GM18861 (cell line): ENCODE measurements around the gene SRGAP3.

Source experiments
- ATAC-seq: cut with Tn5 transposase; IDR thresholded peaks from one replicate; pipeline ENCODE4 v1.9.1; 2021; ENCODE audit not compliant: unreplicated experiment

The SRGAP3 gene

DNA sequence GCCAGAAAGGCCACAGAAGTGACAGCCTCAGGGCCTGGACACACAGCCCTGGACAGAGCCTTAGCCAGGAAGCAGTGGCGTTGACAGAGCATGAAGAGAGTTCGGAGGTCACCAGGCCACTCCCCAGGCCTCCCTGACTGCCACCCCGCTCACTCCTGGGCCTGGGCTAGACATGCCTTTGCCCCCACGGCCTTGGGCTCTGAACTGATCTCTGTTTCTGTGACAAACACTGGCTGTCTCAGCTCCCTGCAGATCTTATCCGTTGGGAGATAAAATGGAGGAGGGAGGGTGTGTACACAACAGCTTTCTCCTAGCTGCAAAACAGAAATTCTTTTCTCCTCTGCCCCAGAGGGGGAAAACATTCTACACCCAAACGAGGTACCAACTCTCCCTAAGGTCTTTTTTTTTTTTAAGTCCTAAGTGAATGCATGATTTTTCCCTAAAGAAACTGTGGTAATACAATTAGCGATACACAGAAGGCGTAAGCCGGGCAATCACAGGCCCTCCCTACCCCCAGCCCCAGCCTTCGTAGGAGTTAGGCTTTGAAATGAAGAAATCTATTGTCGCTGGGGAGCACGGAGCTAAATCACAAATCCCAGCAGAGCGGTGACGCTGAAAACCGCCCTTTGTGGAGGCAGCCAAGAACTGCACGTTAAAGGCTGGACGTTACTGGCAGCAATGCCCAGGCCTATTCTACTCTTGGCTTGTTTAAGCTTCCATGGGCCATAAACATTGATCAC is 45.0 kb downstream of the SRGAP3 start:
- no peak for ATAC-seq

DNA sequence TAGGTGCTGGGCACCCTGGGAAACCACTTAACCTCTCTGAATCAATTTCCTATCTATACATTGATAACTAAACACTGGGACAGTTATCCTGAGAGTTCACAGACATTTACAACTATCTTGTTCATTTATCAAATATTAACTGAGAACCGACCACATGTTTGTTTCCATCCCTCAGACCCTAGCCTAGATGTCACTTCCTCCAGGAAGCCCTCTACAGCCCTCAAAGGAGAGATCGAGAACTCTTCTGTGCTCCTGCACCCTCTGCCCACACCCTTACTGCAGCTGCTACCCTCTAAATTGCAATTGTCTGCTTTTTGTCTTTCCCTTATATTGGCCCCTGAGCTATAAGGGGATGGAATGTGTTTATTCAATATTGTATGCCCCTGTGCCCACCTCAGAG is 46.1 kb downstream of the SRGAP3 start:
- ATAC-seq, result no peak

DNA sequence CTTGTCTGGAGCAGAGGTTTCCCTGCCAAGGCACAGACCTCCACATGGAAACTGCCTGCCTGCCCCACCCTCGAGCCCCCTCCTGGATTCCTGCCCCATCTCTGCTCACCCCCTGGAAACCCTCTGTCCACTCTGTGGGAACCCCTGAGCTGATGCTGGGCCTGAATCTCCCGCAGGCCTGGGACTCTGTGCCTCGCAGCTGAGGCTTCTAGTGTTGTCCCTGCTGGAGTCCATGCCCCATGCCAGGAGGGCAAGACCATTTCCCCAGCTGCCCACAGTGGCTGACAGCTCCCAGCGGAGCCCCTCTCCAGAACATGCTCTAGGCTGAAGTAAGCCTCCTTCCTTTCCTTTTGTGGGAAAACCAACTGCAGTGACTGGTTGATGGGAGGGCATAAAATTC is 46.9 kb downstream of the SRGAP3 start:
- no peak for ATAC-seq

- no peak for ATAC-seq
These were observed 47.5 kb downstream of the SRGAP3 start for GRCh38 chr3:9201955-9202354.

GRCh38 chr3:9201266-9201665 is 48.2 kb downstream of the SRGAP3 start:
- ATAC-seq, result no peak

GRCh38 chr3:9199775-9200174 is 49.7 kb downstream of the SRGAP3 start:
- ATAC-seq, result no peak

- no peak for ATAC-seq
These were observed 50.5 kb downstream of the SRGAP3 start for GRCh38 chr3:9198899-9199335.

DNA sequence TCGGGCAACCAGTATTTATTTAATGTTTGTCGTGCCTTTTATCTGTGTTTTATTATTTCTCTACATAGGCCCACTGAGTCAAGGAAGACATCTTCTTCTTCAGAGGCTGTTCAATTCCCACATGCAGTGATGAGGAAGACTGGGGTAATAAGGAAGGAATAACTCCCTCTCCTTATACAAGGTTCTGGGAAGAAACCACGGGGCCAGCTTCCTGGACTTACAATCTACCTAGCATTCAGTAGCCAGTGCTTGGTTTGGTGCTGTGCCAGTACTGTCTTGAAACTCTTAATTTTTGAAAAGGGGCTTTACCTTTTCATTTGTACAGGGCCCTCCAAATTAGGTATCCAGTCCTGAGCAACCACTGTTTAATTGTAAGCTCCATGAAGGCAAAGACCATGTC is 51.2 kb downstream of the SRGAP3 start:
- no peak for ATAC-seq

DNA sequence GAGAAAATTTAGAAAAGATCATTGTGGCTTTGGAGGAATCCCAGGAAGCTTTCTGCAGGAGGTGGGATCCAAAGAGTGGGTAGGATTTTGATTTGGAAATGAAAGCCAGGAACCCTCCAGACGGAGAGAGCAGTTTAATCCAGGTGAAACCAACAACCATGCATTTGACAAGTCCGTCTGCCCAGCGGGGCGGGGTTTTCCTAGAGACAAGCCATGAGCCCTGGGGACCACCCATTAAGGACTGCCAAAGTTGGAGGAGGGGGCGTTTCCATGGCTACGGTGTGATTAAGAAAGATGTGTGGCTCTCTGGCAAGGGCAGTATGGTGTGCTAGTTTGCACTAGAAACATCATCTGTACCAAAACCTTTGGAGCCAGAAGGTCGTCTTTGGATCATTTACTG is 53.4 kb downstream of the SRGAP3 start:
- ATAC-seq, result no peak

DNA sequence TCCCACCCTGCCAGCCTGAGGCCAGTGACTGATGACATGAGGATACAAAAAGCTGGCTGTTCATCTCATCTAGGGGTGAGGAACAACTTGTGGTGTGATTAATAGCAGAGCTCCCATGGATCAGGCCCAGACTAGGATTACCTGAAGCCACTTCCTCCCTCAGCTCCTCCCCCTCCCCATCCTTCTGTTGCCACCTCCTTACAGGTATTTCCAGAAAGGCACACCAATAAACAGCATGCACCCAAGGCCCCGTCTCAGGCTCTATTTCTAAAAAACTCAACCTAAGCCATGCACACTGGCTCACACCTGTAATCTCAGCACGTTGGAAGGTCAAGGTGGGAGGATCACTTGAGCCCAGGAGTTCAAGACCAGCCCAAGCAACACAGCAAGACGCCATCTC is 54.1 kb downstream of the SRGAP3 start:
- ATAC-seq, result no peak

DNA sequence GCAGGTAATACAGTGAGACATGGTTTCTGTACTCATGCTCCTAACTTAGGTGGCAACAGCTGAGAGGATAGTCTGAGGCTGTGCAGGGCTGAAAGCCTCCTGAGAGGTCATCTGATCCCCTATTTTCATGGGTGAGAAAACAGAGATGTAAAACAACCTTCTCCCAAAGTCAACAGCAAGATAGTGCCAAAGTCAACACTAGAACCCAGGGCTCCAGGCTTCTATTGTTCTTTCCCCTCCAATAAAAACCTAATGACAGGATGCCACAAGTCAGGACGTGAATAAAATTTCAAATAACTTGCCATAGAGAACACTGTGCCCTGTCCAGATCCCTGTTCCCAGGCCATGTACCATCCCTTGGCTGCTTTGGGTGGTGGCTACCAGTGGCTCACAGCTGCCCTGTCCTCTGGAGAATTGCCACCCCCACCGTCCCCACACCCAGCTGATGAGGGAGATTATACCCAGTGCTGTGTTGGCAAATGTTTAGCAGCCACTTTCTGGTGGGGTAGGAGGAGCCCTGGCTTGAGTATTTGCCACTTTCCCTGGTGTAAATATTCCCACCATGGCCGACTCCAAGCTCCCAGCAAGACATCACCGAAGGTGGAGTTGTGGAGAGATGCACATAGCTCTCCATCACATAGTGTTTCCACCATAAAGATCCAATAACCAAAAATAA is 54.8 kb downstream of the SRGAP3 start:
- no peak for ATAC-seq

- no peak for ATAC-seq
These were observed 55.7 kb downstream of the SRGAP3 start for GRCh38 chr3:9193633-9194195.

DNA sequence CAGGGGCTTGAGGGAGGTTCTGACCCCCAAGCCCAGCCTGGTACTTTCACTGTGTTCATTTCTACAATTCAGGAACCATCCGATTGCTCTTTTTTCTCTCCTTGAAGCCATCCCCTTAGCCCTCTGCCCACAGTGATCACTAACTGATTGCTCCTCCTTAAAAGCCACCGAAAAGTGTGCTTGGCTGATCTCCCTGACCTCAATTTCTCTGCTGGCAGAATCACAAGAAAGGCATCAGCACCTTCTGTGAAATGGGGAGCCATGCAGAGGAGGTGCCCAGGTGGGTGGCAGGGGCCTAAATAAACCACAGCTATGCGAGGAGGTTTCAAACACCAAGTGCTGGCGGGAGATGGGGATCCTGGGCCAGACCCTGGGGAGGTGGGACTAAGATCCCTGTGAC is 56.2 kb downstream of the SRGAP3 start:
- ATAC-seq, result no peak

DNA sequence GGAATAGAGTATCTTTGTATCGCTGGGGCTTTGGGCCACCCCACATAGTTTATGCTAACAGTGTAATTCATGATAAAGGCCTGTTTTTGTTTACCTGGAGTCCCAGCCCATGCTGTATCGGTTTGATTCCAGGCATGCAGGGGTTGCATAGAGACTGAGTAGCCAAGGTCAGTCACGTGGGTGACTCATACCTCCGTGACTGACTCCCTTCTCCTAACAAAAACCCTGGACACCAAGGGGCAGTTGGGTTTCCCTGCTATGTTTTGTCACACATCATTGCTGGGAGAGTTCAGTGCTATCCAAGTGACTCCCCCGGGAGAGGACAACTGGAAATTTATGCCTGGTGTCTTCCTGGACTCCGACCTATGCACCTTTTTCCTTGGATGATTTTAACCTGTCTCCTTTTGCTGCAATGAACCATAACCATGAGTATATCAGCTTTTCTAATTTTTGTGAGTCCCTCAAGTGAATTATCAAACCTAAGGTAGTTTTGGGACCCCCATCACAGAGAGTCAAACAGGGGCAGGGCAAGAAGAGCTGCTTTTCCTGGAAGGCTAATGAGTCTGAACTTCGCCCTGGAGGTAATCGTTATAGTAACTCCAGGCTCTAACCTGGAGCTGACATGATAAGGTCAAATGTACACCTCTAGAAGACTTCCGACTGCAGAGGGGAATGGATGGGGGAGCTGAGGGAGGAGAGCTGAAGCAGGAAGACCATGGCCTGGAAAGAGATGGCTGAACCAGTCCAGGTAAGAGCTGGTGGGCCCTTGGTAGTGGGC is 57.0 kb downstream of the SRGAP3 start:
- no peak for ATAC-seq

- no peak for ATAC-seq
These were observed 59.2 kb downstream of the SRGAP3 start for GRCh38 chr3:9190276-9190675.

- ATAC-seq, result no peak
These were observed 60.9 kb downstream of the SRGAP3 start for GRCh38 chr3:9188583-9188982.

DNA sequence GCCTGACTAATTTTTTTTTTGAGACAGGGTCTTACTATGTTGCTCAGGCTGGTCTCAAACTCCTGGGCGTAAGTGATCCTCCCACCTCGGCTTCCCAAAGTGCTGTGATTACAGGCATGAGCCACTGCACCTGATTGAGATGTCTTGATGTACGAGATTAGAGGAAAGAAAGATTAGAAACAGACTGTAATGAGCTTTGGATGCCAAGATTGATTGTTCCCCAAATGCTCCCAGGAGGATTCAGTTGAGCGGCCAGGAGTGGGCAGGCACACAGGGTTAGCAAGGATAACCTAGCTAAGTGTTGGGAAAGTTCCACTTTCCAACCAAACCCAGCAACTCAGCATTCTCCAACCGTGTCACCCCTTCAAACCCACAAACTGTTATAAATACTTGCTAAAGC is 63.7 kb downstream of the SRGAP3 start:
- ATAC-seq, result no peak

DNA sequence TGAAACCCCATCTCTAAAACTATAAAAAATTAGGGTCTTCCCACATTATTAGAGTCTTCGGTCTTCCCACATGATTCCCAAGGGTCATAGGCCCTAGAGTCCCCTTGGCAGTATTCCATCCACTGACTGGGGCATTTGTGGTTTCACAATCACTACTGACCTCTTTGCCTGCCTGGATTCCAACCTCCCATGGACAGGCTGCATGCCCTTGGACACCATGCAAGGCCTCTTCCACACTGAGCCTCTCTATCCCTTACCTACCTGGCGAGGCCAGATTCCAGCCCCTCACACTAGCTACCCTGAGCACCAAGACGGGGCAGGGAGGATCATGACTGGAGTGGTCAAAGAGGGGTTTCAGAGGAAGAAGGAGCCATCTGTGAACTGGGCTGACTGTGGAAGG is 64.4 kb downstream of the SRGAP3 start:
- ATAC-seq, result no peak

- no peak for ATAC-seq
These were observed 65.0 kb downstream of the SRGAP3 start for GRCh38 chr3:9184461-9184835.

GRCh38 chr3:9183811-9184460 is 65.5 kb downstream of the SRGAP3 start:
- ATAC-seq, result no peak

- ATAC-seq, result no peak
These were observed 66.4 kb downstream of the SRGAP3 start for GRCh38 chr3:9183011-9183410.
